GF-D8 (cell line): ENCODE measurements around the gene ZNF335.
"Not testable (repeated sequence)": the region's sequence is repeated elsewhere in the genome, so short reads cannot be mapped to it uniquely, and the experiment has no call there.

ENCODE experiments used
- DNase-seq: peaks from one replicate; lab custom pipeline; 2025; lab: John Stamatoyannopoulos, UW

Gene ZNF335

GRCh38 chr20:45970646-45971424, 1.2 kb downstream of the ZNF335 start:
- DNase-seq, result no peak

GRCh38 chr20:45969712-45970634, 2.0 kb downstream of the ZNF335 start:
- DNase-seq, result peak; percentile 44

GRCh38 chr20:45968801-45969711, 2.9 kb downstream of the ZNF335 start:
- no peak for DNase-seq

GRCh38 chr20:45968081-45968671, 3.8 kb downstream of the ZNF335 start:
- DNase-seq, result no peak

- no peak for DNase-seq
These were observed 4.4 kb downstream of the ZNF335 start for GRCh38 chr20:45967551-45968080.

- DNase-seq, result no peak
These were observed 6.6 kb downstream of the ZNF335 start for GRCh38 chr20:45965169-45966002.

GRCh38 chr20:45964006-45964400, 8.0 kb downstream of the ZNF335 start:
- DNase-seq, result no peak

- no peak for DNase-seq
These were observed 8.7 kb downstream of the ZNF335 start for GRCh38 chr20:45963059-45964005.

- no peak for DNase-seq
These were observed 9.8 kb downstream of the ZNF335 start for GRCh38 chr20:45962031-45962755.

GRCh38 chr20:45959956-45960630, 11.9 kb downstream of the ZNF335 start:
- no peak for DNase-seq

- no peak for DNase-seq
These were observed 12.9 kb downstream of the ZNF335 start for GRCh38 chr20:45959126-45959525.

GRCh38 chr20:45958593-45958992, 13.4 kb downstream of the ZNF335 start:
- no peak for DNase-seq

- no peak for DNase-seq
These were observed 14.7 kb downstream of the ZNF335 start for GRCh38 chr20:45957021-45957941.

- DNase-seq, result not testable (repeated sequence)
These were observed 15.7 kb downstream of the ZNF335 start for GRCh38 chr20:45956326-45956725.

GRCh38 chr20:45953672-45954071, 18.3 kb downstream of the ZNF335 start:
- no peak for DNase-seq

GRCh38 chr20:45952861-45953260, 19.1 kb downstream of the ZNF335 start:
- no peak for DNase-seq
